HepG2 (cell line): ENCODE results near the gene ATP6V0A1. TPM values are rescaled to one million over a fixed set of nuclear protein-coding genes. Genes with fewer than 3 reads are reported as not detected.

Source experiments
- FOXP1 ChIP-seq, 2 experiments: fragments of 450-650 bp in 1 of 2; IDR thresholded peaks; 2 replicates each; pipeline ENCODE4 v1.6.1; 2017 to 2018; ENCODE audit warnings: antibody characterized with exemption in 1 of 2
- HOXD1 ChIP-seq: sonication (generic); formaldehyde crosslinking; IDR thresholded peaks from 2 replicates; pipeline ENCODE4 v1.5.0; 2020; ENCODE audit warnings: missing genetic modification reagents
- KDM3A ChIP-seq: IDR thresholded peaks from 2 replicates; pipeline ENCODE4 v1.6.1; 2018; ENCODE audit warnings: low read depth, missing compliant biosample characterization
- PAWR ChIP-seq: sonication (generic); formaldehyde crosslinking; IDR thresholded peaks from 2 replicates; pipeline ENCODE4 v1.4.0; 2020; ENCODE audit warnings: missing genetic modification reagents, mild to moderate bottlenecking, borderline replicate concordance
- PRPF4 ChIP-seq: fragments of 200-400 bp; formaldehyde crosslinking; IDR thresholded peaks from 2 replicates; pipeline ENCODE4 v1.6.1; 2016; ENCODE audit warnings: low read length, low read depth; ENCODE audit not compliant: poor library complexity, severe bottlenecking
- SCMH1 ChIP-seq: sonication (generic); formaldehyde crosslinking; IDR thresholded peaks from 2 replicates; pipeline ENCODE4 v1.9.0; 2021; ENCODE audit warnings: missing genetic modification reagents, mild to moderate bottlenecking, borderline replicate concordance
- SIX1 ChIP-seq: sonication (generic); formaldehyde crosslinking; IDR thresholded peaks from 2 replicates; pipeline ENCODE4 v1.4.0; 2020; ENCODE audit warnings: missing genetic modification reagents, borderline replicate concordance
- SP140L ChIP-seq: sonication (generic); formaldehyde crosslinking; IDR thresholded peaks from 2 replicates; pipeline ENCODE4 v1.4.0; 2020; ENCODE audit warnings: missing genetic modification reagents, borderline replicate concordance
- TBX3 ChIP-seq: fragments of 450-650 bp; IDR thresholded peaks from 2 replicates; pipeline ENCODE4 v1.6.1; 2017; ENCODE audit warnings: antibody characterized with exemption, mild to moderate bottlenecking, inconsistent platforms, borderline replicate concordance
- TEF ChIP-seq: sonication (generic); formaldehyde crosslinking; IDR thresholded peaks from 2 replicates; pipeline ENCODE4 v1.5.0; 2020; ENCODE audit warnings: missing genetic modification reagents
- ZBTB49 ChIP-seq: sonication (generic); formaldehyde crosslinking; IDR thresholded peaks from 2 replicates; pipeline ENCODE4 v1.4.0; 2020; ENCODE audit warnings: missing genetic modification reagents, borderline replicate concordance
- ZBTB7B ChIP-seq: sonication (generic); formaldehyde crosslinking; IDR thresholded peaks from 2 replicates; pipeline ENCODE4 v1.4.0; 2020; ENCODE audit warnings: missing genetic modification reagents
- ZNF234 ChIP-seq: sonication (generic); formaldehyde crosslinking; conservative IDR thresholded peaks from 2 replicates; pipeline ENCODE4 v1.5.1; 2020; ENCODE audit warnings: mild to moderate bottlenecking, missing genetic modification reagents
- ZNF343 ChIP-seq: sonication (generic); formaldehyde crosslinking; IDR thresholded peaks from 2 replicates; pipeline ENCODE4 v1.4.0; 2020; ENCODE audit warnings: mild to moderate bottlenecking, missing genetic modification reagents
- ZNF496 ChIP-seq: sonication (generic); formaldehyde crosslinking; IDR thresholded peaks from 2 replicates; pipeline ENCODE4 v1.8.1; 2023; ENCODE audit warnings: mild to moderate bottlenecking, moderate library complexity, missing genetic modification reagents; ENCODE audit not compliant: insufficient replicate concordance
- ZNF670 ChIP-seq: sonication (generic); formaldehyde crosslinking; IDR thresholded peaks from 2 replicates; pipeline ENCODE4 v1.8.0; 2022; ENCODE audit warnings: mild to moderate bottlenecking, missing genetic modification reagents, borderline replicate concordance
- ZNF687 ChIP-seq: sonication (generic); formaldehyde crosslinking; IDR thresholded peaks from 2 replicates; pipeline ENCODE4 v1.5.1; 2020; ENCODE audit warnings: mild to moderate bottlenecking, missing genetic modification reagents, moderate library complexity
- ZNF709 ChIP-seq: sonication (generic); formaldehyde crosslinking; IDR thresholded peaks from 2 replicates; pipeline ENCODE4 v1.5.0; 2020; ENCODE audit warnings: mild to moderate bottlenecking, missing genetic modification reagents
- ZNF891 ChIP-seq: sonication (generic); formaldehyde crosslinking; IDR thresholded peaks from 2 replicates; pipeline ENCODE4 v1.5.0; 2020; ENCODE audit warnings: mild to moderate bottlenecking, missing genetic modification reagents
- ZSCAN21 ChIP-seq: sonication (generic); formaldehyde crosslinking; IDR thresholded peaks from 2 replicates; pipeline ENCODE4 v1.8.0; 2022; ENCODE audit warnings: mild to moderate bottlenecking, missing genetic modification reagents, moderate library complexity, borderline replicate concordance
- polyA plus RNA-seq, 8 experiments: library from polyadenylated mRNA; depleted of rRNA in 3 of 8; stranded (reverse) in 7 of 8; unstranded in 1 of 8; fragments of >200 nt; fragmentation: Illumina TruSeq in 4 of 8; extraction: Trizol in 4 of 8; gene quantifications; 2 replicates each; pipeline versions ENCODE4 v1.2.1 to v1.2.3, GENCODE V29; 2011 to 2016; ENCODE audit warnings: low read depth in 4 of 8, missing spikeins in 1 of 8, mixed read lengths in 1 of 8; ENCODE audit not compliant: insufficient read depth in 1 of 8
- total RNA-seq, 5 experiments: library from RNA; depleted of rRNA; stranded (reverse); fragments of >200 nt; fragmentation: Illumina TruSeq; extraction: Trizol; gene quantifications; 2 replicates each; pipeline ENCODE4 v1.2.3, GENCODE V29; 2016; ENCODE audit warnings: low read depth in 1 of 5
- TF ChIP-seq, protein P1 (sequence below): sonication (generic); formaldehyde crosslinking; conservative IDR thresholded peaks from 2 replicates; pipeline ENCODE4 v1.8.1; 2023; ENCODE audit warnings: missing genetic modification reagents

Gene ATP6V0A1
- total and polyA plus RNA-seq, 2 of the 13 experiments (the other 11 are each of a cell fraction or from before 2014, with no cell fraction given), result 27.9 to 54.1 TPM

DNA sequence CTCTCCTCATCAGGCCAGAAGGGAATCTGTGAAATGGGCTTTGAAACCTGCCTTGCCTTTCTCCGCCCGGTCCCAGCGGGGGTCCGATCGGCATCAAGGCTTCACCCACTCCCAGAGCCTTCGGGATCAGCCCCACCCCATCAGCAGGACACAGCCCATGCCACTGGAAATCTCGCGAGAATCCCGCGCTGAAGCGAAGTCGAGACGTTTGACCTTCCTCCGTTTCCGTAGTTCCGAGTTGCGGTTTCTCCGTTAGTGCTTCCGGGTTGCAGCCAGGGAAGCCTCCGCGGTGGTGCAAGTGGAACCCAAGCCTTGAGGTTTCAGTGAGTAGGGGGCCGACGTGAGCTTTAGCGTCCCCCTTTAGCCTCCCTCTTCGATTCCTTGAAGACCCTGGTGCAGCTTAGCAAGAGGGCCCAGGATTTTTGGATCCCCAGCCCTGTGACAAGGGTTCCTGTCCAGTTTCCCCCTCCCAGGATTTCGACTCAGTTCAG lies 103.3 kb downstream of the ATP6V0A1 start, which contains the start of gene COASY (continued):
- peak; percentile 66; the same call in 1 of the 2 replicates for TF ChIP-seq ZBTB49 (CRISPR knock-in tag)
- TF ChIP-seq ZNF891, result peak; percentile 80
- no peak for TF ChIP-seq PRPF4
- TF ChIP-seq SP140L (CRISPR knock-in tag), result no peak
- TF ChIP-seq ZNF709 (CRISPR knock-in tag), result no peak; the same call in 1 of the 2 replicates
- TF ChIP-seq ZSCAN21, result 0 out of 2 replicates have a peak, but pooled peaks have one; percentile 43
- TF ChIP-seq TBX3, result no peak
- TF ChIP-seq ZBTB7B (CRISPR knock-in tag), result no peak; the same call in 1 of the 2 replicates
- peak; percentile 17; the same call in 1 of the 2 replicates for TF ChIP-seq KDM3A
- no peak for TF ChIP-seq FOXP1 (IDR thresholded peaks at IDR 0.05)
- peak; percentile 37; the same call in 1 of the 2 replicates for TF ChIP-seq FOXP1 (CRISPR knock-in tag; IDR thresholded peaks at IDR 0.05)
- TF ChIP-seq ZNF343, result no peak
- TF ChIP-seq, protein P1, sequence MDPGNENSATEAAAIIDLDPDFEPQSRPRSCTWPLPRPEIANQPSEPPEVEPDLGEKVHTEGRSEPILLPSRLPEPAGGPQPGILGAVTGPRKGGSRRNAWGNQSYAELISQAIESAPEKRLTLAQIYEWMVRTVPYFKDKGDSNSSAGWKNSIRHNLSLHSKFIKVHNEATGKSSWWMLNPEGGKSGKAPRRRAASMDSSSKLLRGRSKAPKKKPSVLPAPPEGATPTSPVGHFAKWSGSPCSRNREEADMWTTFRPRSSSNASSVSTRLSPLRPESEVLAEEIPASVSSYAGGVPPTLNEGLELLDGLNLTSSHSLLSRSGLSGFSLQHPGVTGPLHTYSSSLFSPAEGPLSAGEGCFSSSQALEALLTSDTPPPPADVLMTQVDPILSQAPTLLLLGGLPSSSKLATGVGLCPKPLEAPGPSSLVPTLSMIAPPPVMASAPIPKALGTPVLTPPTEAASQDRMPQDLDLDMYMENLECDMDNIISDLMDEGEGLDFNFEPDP (CRISPR knock-in tag), result 0 out of 2 replicates have a peak, but pooled peaks have one; percentile 71
- TF ChIP-seq ZNF496, result no peak
- peak; percentile 90 for TF ChIP-seq HOXD1
- TF ChIP-seq ZNF234 (CRISPR knock-in tag), result 0 out of 2 replicates have a peak, but pooled peaks have one; percentile 24
- TF ChIP-seq ZNF670 (CRISPR knock-in tag), result peak; percentile 90
- no peak for TF ChIP-seq PAWR (CRISPR knock-in tag)
- peak; percentile 55; the same call in 1 of the 2 replicates for TF ChIP-seq SIX1 (CRISPR knock-in tag)
- TF ChIP-seq TEF, result peak; percentile 15; the same call in 1 of the 2 replicates
- TF ChIP-seq SCMH1, result no peak
- peak; percentile 89 for TF ChIP-seq ZNF687
